Gastrocnemius medialis (tissue), 4 donors: ENCODE data around the gene TNFAIP3. TPM values are rescaled to one million over a fixed set of nuclear protein-coding genes. Genes with fewer than 3 reads are reported as not detected.

ENCODE experiments used
- ATAC-seq, 2 donors: fragments of 150-250 bp; one replicate each; pipeline ENCODE4 v1.9.1; 2016
- DNase-seq, 2 donors: peaks; one replicate each; pipeline ENCODE4 v3.0.0-alpha.2; 2019
- H3K27ac ChIP-seq, 4 donors: fragments of 200-600 bp; sonication (generic); 1 replicate in 1 of 4; 2 replicates in 3 of 4; pipeline ENCODE4 v1.5.1; 2016 to 2018; ENCODE audit warnings: mild to moderate bottlenecking in 2 of 4, moderate library complexity in 1 of 4
- H3K27me3 ChIP-seq, 3 donors: fragments of 200-600 bp; sonication (generic) in 2 of 3; 1 replicate in 1 of 3; 2 replicates in 2 of 3; pipeline versions ENCODE4 v1.5.1 to v1.6.0; 2016 to 2019; ENCODE audit warnings: mild to moderate bottlenecking in 1 of 3, moderate library complexity in 1 of 3
- H3K36me3 ChIP-seq, 2 donors: fragments of 200-600 bp; sonication (generic) in 1 of 2; one replicate each; pipeline ENCODE4 v1.5.1; 2017 to 2018
- H3K4me1 ChIP-seq, 2 donors: fragments of 200-600 bp; sonication (generic) in 1 of 2; one replicate each; pipeline ENCODE4 v1.5.1; 2016 to 2017; ENCODE audit warnings: mild to moderate bottlenecking in 2 of 2
- H3K4me3 ChIP-seq, 4 donors: fragments of 200-600 bp; sonication (generic) in 3 of 4; 1 replicate in 1 of 4; 2 replicates in 3 of 4; pipeline ENCODE4 v1.5.1; 2016 to 2019; ENCODE audit warnings: mild to moderate bottlenecking in 2 of 4
- H3K9me3 ChIP-seq, 3 donors: fragments of 200-600 bp; sonication (generic) in 2 of 3; 1 replicate in 1 of 3; 2 replicates in 2 of 3; pipeline ENCODE4 v1.5.1; 2016 to 2019
- CTCF ChIP-seq, 5 experiments: fragments of 450-650 bp in 3 of 5; fragments of 200-600 bp in 2 of 5; sonication (generic) in 2 of 5; IDR thresholded peaks in 4 of 5; conservative IDR thresholded peaks in 1 of 5; 1 replicate in 4 of 5; 2 replicates in 1 of 5; pipeline ENCODE4 v1.5.1; 2016 to 2019; ENCODE audit warnings: antibody characterized with exemption in 5 of 5, mild to moderate bottlenecking in 3 of 5, moderate library complexity in 3 of 5
- POLR2A ChIP-seq, 2 donors: fragments of 450-650 bp; IDR thresholded peaks; one replicate each; pipeline ENCODE4 v1.6.1; 2017; ENCODE audit warnings: antibody characterized with exemption in 2 of 2, mild to moderate bottlenecking in 2 of 2, moderate library complexity in 2 of 2
- in situ Hi-C, 4 donors: fragments of 200-750 bp; cut with MboI; loops; one replicate each; pipeline versions ENCODE4 v1.15.0 to v1.8.0; 2017; ENCODE audit warnings: low sequenced_read_pairs in 4 of 4
- intact Hi-C: fragments of 100-400 bp; cut with DNase I; formaldehyde crosslinking; loops from one replicate; pipeline ENCODE4 v1.15.1; 2023; ENCODE audit warnings: low total_unique reads
- total RNA-seq, 4 donors: library from RNA; depleted of rRNA; stranded (reverse); fragments of >200 nt; gene quantifications; one replicate each; pipeline versions ENCODE4 v1.1.0 to v1.2.3, GENCODE V29; 2016

TNFAIP3 gene
- total RNA-seq, 4 donors from 2014 or later = 2.6 to 7.1 (median 4.7) TPM

GRCh38 chr6:137860394-137861005 lies 6.6 kb upstream of the TNFAIP3 start:
- ATAC-seq (no peak), DNase-seq (no peak)
- TF ChIP-seq CTCF (IDR thresholded peaks at IDR 0.05 in 4 of 5, conservative IDR thresholded peaks at IDR 0.05 in 1 of 5) (no peak), POLR2A (IDR thresholded peaks at IDR 0.05) (no peak)
- in situ Hi-C loops = loop anchor here in 1 of 4 donors (10.0 kb wide), 1 partner anchor 156 kb away; no protein-coding TSS in a partner anchor
- intact Hi-C loops = loop anchor here (10.0 kb wide), 1 partner anchor 646 kb away; the partner anchor contains the start of gene IFNGR1
- Histone ChIP-seq H3K4me1 (no peaks in the 10 kb centered on the region), H3K4me3 (no peak overlapping the region), H3K27ac (no peak overlapping the region), H3K27me3 (no peaks in the 10 kb centered on the region), H3K9me3 (no peaks in the 10 kb centered on the region), H3K36me3 (no peaks in the 10 kb centered on the region)

DNA sequence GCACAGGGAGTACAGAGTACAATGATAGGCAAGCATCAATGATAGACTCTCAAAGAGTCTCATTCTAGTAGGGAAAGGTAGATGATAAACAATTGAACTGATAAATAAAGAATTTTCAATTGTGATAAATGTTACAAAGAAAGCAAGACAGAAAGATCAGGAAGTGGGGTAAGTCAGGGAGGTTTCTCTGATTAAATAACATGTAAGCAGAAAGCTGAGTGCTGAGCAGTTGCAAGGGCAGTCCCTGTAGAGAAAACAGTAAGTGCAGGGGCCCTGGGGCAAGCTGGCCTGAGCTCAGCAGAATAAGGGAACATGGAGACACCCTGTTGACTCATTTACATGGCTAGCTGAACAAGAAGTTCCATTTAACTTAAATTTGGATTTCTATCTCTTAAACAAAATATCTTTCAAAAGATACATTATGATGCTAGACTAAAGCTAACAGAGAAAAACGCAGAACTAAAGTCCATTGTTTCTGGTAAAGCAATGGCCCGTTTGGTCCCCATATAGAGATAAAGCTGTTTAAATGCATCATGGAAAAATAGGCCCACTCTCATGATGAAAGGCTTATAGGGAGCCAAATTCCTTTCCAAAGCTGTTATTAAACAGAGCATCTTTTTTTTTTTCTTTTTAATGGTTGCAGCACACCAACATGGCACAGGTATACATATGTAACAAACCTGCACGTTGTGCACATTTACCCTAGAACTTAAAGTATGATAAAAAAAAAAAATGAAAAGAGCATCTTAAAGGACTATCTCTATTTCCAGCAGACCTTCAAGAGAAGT lies 5.3 kb upstream of the TNFAIP3 start:
- no peak overlapping the region for H3K4me3 ChIP-seq
- H3K4me1 ChIP-seq = peaks cover 4 to 6% of the 10 kb centered on the region in 2 donors
- no peak for ATAC-seq
- in situ Hi-C loops = loop anchor here in 1 of 4 donors (10.0 kb wide), 1 partner anchor 157 kb away; no protein-coding TSS in a partner anchor
- no peaks in the 10 kb centered on the region for H3K36me3 ChIP-seq
- TF ChIP-seq POLR2A (IDR thresholded peaks at IDR 0.05) = no peak
- TF ChIP-seq CTCF (IDR thresholded peaks at IDR 0.05 in 4 of 5, conservative IDR thresholded peaks at IDR 0.05 in 1 of 5) = no peak
- DNase-seq = no peak
- H3K27me3 ChIP-seq = no peaks in the 10 kb centered on the region
- intact Hi-C loops = loop anchor here (10.0 kb wide), 1 partner anchor 647 kb away; the partner anchor contains the start of gene IFNGR1
- H3K27ac ChIP-seq = no peak overlapping the region
- no peaks in the 10 kb centered on the region for H3K9me3 ChIP-seq

DNA sequence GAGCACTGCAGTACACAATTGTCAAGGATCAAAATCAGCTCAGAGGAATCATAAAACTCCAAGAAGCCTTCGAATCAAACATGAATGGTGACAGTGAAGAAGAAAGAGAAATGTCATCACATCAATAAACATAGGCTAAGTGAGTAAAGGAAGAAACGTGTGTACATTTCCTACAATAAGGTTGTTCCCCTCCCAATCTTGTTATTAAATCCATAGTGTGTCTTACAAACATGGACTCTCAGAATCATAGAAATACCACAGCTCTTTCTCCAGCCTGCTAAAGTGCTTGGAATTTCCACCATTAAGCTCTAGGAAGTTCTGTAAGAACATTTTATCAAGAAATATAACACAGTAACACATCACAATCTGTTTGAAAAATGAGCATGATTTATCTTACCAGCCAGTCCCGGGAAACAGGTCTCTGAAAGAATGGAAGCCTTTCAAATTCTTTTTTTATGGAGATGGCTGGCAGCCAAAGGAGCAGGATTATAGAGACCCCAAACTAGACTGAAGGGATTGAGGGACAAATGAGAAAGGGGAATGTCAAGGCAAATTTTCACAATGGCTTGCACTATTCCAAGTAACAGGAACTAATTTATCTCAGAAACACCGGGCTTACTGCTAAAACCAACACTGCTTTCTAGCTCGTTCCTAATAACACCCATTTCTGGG lies 4.5 kb upstream of the TNFAIP3 start:
- Histone ChIP-seq H3K4me1 (peaks cover 4 to 6% of the 10 kb centered on the region in 2 donors), H3K9me3 (no peaks in the 10 kb centered on the region), H3K4me3 (no peak overlapping the region), H3K27ac (no peak overlapping the region), H3K36me3 (no peaks in the 10 kb centered on the region), H3K27me3 (no peaks in the 10 kb centered on the region)
- intact Hi-C loops (loop anchor here (10.0 kb wide), 1 partner anchor 648 kb away; the partner anchor contains the start of gene IFNGR1), in situ Hi-C loops (loop anchor here in 1 of 4 donors (10.0 kb wide), 1 partner anchor 158 kb away; no protein-coding TSS in a partner anchor)
- DNase-seq (no peak), ATAC-seq (no peak)
- TF ChIP-seq CTCF (IDR thresholded peaks at IDR 0.05 in 4 of 5, conservative IDR thresholded peaks at IDR 0.05 in 1 of 5) (no peak), POLR2A (IDR thresholded peaks at IDR 0.05) (no peak)

GRCh38 chr6:137863091-137863797 lies 3.8 kb upstream of the TNFAIP3 start:
- DNase-seq = no peak
- Histone ChIP-seq H3K9me3 (no peaks in the 10 kb centered on the region), H3K27me3 (no peaks in the 10 kb centered on the region), H3K4me1 (peaks cover 6 to 12% of the 10 kb centered on the region in 2 donors), H3K27ac (no peak overlapping the region), H3K4me3 (no peak overlapping the region), H3K36me3 (no peaks in the 10 kb centered on the region)
- intact Hi-C loops (loop anchor here (10.0 kb wide), 1 partner anchor 648 kb away; the partner anchor contains the start of gene IFNGR1), in situ Hi-C loops (loop anchor here in 1 of 4 donors (10.0 kb wide), 1 partner anchor 158 kb away; no protein-coding TSS in a partner anchor)
- TF ChIP-seq CTCF (IDR thresholded peaks at IDR 0.05 in 4 of 5, conservative IDR thresholded peaks at IDR 0.05 in 1 of 5) = no peak
- no peak for TF ChIP-seq POLR2A (IDR thresholded peaks at IDR 0.05)
- ATAC-seq = no peak
